Measurements from ENCODE around the gene CLDN8.

DNA sequence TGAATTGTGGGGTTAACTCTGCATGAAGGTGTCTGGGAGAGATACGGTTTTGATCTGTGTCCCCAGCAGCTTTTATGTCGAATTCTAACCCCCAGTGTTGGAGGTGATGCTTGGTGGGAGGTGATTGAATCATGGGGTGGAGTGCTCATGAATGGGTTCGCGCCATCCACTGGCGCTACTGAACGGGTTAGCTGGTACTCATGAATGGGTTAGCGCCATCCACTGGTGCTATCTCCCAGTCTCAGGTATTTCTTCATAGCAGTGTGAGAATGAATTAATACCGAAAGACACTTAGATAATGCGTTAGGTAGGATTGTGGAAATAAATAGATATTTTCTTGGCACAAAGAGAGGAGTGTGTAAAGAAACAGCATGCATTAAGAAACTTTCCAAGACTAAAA is 32.9 kb upstream of the CLDN8 start:
- TF ChIP-seq POLR2A (IDR thresholded peaks at IDR 0.05) (no peak), POLR2AphosphoS5 (IDR thresholded peaks at IDR 0.05) (no peak)
